ENCODE results near the gene RFX8. TPM values are rescaled to one million over a fixed set of nuclear protein-coding genes. Genes with fewer than 3 reads are reported as not detected.

Gene RFX8
- total and polyA plus RNA-seq, 9 of the 15 experiments (the other 6 are each of a cell fraction or from before 2014, with no cell fraction given): not detected

DNA sequence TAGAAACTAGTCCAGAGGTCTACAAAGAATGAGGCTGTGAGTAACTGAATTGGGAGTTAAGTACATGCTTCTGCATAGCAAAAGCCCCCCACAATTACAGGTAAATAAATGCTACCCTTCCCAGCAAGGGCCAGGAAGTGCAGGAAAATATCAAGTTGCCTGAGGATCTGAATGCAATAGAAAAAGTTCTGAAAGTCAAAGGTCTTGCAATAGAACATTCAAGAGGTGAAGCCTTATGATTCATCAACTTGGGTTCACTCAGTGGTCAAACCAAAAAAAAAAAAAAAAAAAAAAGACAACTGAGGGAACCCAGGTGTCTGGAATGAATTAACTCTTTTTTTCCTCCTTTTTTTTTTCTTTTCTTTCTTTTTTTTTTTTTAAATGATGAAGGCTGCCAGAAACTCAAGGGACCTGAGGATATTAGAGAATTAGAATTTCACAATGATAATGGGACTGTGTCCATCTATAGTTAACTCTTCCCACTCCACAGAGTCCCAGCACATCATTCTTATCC lies 42.9 kb upstream of the RFX8 start:
- no peaks in the 10 kb centered on the region for H3K36me3 ChIP-seq (ENCODE audit: control insufficient read depth, insufficient read depth, low read length)
- no peak overlapping the region for H3K4me3 ChIP-seq
- DNase-seq (ENCODE audit: extremely low read depth in 1 of 4, low spot score in 3 of 4): no peak
- H3K9me3 ChIP-seq (replicated peaks; ENCODE audit: control insufficient read depth, insufficient read depth, low read depth, low read length): no peaks in the 10 kb centered on the region; the same call in 1 of the 2 replicates
- H3K9ac ChIP-seq (ENCODE audit: insufficient read depth in 1 of 2, low read depth in 2 of 2, low read length in 2 of 2): no peak overlapping the region
- in situ Hi-C loops (cut with MboI): no loop called here
- peaks cover 2 to 41% of the 10 kb centered on the region in 2 experiments; a peak in 2 of 5 replicates for H3K27me3 ChIP-seq (ENCODE audit: control insufficient read depth in 2 of 2, insufficient read depth in 2 of 2, low read length in 2 of 2)
- FAIRE-seq: no peak
- H4K20me1 ChIP-seq (replicated peaks; ENCODE audit: control insufficient read depth, insufficient read depth, low read length): no peaks in the 10 kb centered on the region
- ChIA-PET POLR2A (no interaction called here), CTCF (ENCODE audit: low intra/inter-chr PET ratio) (no interaction called here)
- H3K9me1 ChIP-seq (ENCODE audit: control insufficient read depth, insufficient read depth, low read length): no peaks in the 10 kb centered on the region
- BruUV-seq (replicated peaks): no TSS peak
- H3K79me2 ChIP-seq (ENCODE audit: control insufficient read depth, insufficient read depth, low read length): no peaks in the 10 kb centered on the region
- no peaks in the 10 kb centered on the region for H3K4me1 ChIP-seq (replicated peaks in 1 of 2; ENCODE audit: control insufficient read depth in 2 of 2, insufficient read depth in 2 of 2, low read length in 2 of 2)
- no peak overlapping the region for H2AFZ ChIP-seq (ENCODE audit: low read depth, low read length)
- intact Hi-C loops (cut with micrococcal nuclease): loop anchor here (5.0 to 10.0 kb wide), 2 partner anchors 207 to 314 kb away; no protein-coding TSS in a partner anchor
- no peak overlapping the region for H3K4me2 ChIP-seq (ENCODE audit: insufficient read depth, low read length)
- H3K27ac ChIP-seq (ENCODE audit: extremely low read depth, low read depth, low read length): no peak overlapping the region
- no peak for ATAC-seq
- TF ChIP-seq SMC3 (conservative IDR thresholded peaks at IDR 0.05; ENCODE audit: insufficient read depth, low read depth, low read length) (no peak), POLR2B (IDR thresholded peaks at IDR 0.05; ENCODE audit: low read depth, partially characterized antibody) (no peak)

DNA sequence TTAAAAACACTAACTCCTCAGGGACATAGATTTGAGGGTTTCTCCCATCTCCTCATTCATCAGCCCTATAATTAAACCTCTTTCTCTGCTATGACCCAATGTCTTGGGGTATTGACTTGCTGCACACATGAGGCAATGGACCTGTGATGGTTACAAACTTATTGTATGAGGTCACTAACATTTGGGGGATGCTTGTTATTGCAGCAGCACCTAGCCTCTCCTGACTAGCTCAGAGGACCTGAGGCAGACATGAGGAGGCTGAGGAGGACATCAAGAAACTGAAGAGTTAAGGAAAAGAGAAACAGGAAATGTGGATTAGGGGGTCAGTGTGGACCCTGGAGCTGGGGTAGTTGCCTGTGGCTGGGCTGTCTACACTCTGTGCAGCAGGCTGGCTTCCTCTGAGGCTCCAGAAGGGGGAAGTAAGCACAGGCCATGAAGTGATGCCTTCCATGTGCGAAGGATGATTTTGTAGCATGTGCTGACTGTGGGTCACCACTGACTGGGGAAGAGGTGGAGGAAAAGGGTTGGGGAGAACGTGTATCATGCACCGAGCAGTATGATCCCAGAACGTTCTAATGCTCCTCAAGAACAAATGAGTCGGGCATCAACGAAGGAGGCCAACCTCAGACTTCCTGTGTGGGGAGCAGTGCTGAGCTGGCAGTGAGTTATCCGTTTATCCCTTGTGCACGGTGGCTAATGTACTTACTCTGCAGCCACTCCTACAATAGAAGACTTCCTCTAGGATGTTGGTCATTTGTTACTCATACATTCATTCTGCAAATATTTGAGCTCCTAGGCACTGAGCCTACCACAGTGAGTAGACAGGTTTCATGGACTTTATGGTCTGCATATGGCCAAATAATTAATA lies 42.1 kb upstream of the RFX8 start:
- Histone ChIP-seq H3K9me1 (ENCODE audit: control insufficient read depth, insufficient read depth, low read length) (no peaks in the 10 kb centered on the region), H3K4me1 (replicated peaks in 1 of 2; ENCODE audit: control insufficient read depth in 2 of 2, insufficient read depth in 2 of 2, low read length in 2 of 2) (no peaks in the 10 kb centered on the region), H3K9ac (ENCODE audit: insufficient read depth in 1 of 2, low read depth in 2 of 2, low read length in 2 of 2) (no peak overlapping the region), H2AFZ (ENCODE audit: low read depth, low read length) (no peak overlapping the region), H3K4me3 (no peak overlapping the region), H3K36me3 (ENCODE audit: control insufficient read depth, insufficient read depth, low read length) (no peaks in the 10 kb centered on the region), H3K4me2 (ENCODE audit: insufficient read depth, low read length) (no peak overlapping the region), H3K79me2 (ENCODE audit: control insufficient read depth, insufficient read depth, low read length) (no peaks in the 10 kb centered on the region), H3K27ac (ENCODE audit: extremely low read depth, low read depth, low read length) (no peak overlapping the region), H3K9me3 (replicated peaks; ENCODE audit: control insufficient read depth, insufficient read depth, low read depth, low read length) (no peaks in the 10 kb centered on the region; the same call in 1 of the 2 replicates), H3K27me3 (ENCODE audit: control insufficient read depth in 2 of 2, insufficient read depth in 2 of 2, low read length in 2 of 2) (peaks cover 2 to 43% of the 10 kb centered on the region in 2 experiments; a peak in 2 of 5 replicates), H4K20me1 (replicated peaks; ENCODE audit: control insufficient read depth, insufficient read depth, low read length) (no peaks in the 10 kb centered on the region)
- intact Hi-C loops (cut with micrococcal nuclease) (loop anchor here (5.0 to 10.0 kb wide), 2 partner anchors 208 to 315 kb away; no protein-coding TSS in a partner anchor), in situ Hi-C loops (cut with MboI) (no loop called here)
- no peak for ATAC-seq
- no peak for FAIRE-seq
- no TSS peak for BruUV-seq (replicated peaks)
- ChIA-PET POLR2A (no interaction called here), CTCF (ENCODE audit: low intra/inter-chr PET ratio) (no interaction called here)
- DNase-seq (ENCODE audit: extremely low read depth in 1 of 4, low spot score in 3 of 4): no peak
- under 1% methylated on average over 8 of the region's 8 CpGs for WGBS (ENCODE audit: insufficient coverage, low coverage, missing lambda C conversion rate)
- TF ChIP-seq, protein P1, sequence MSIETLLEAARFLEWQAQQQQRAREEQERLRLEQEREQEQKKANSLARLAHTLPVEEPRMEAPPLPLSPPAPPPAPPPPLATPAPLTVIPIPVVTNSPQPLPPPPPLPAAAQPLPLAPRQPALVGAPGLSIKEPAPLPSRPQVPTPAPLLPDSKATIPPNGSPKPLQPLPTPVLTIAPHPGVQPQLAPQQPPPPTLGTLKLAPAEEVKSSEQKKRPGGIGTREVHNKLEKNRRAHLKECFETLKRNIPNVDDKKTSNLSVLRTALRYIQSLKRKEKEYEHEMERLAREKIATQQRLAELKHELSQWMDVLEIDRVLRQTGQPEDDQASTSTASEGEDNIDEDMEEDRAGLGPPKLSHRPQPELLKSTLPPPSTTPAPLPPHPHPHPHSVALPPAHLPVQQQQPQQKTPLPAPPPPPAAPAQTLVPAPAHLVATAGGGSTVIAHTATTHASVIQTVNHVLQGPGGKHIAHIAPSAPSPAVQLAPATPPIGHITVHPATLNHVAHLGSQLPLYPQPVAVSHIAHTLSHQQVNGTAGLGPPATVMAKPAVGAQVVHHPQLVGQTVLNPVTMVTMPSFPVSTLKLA (conservative IDR thresholded peaks at IDR 0.05): no peak
- TF ChIP-seq POLR3G (IDR thresholded peaks at IDR 0.05; ENCODE audit: extremely low read depth, insufficient read length, insufficient replicate concordance): no peak
- TF ChIP-seq, protein P2, sequence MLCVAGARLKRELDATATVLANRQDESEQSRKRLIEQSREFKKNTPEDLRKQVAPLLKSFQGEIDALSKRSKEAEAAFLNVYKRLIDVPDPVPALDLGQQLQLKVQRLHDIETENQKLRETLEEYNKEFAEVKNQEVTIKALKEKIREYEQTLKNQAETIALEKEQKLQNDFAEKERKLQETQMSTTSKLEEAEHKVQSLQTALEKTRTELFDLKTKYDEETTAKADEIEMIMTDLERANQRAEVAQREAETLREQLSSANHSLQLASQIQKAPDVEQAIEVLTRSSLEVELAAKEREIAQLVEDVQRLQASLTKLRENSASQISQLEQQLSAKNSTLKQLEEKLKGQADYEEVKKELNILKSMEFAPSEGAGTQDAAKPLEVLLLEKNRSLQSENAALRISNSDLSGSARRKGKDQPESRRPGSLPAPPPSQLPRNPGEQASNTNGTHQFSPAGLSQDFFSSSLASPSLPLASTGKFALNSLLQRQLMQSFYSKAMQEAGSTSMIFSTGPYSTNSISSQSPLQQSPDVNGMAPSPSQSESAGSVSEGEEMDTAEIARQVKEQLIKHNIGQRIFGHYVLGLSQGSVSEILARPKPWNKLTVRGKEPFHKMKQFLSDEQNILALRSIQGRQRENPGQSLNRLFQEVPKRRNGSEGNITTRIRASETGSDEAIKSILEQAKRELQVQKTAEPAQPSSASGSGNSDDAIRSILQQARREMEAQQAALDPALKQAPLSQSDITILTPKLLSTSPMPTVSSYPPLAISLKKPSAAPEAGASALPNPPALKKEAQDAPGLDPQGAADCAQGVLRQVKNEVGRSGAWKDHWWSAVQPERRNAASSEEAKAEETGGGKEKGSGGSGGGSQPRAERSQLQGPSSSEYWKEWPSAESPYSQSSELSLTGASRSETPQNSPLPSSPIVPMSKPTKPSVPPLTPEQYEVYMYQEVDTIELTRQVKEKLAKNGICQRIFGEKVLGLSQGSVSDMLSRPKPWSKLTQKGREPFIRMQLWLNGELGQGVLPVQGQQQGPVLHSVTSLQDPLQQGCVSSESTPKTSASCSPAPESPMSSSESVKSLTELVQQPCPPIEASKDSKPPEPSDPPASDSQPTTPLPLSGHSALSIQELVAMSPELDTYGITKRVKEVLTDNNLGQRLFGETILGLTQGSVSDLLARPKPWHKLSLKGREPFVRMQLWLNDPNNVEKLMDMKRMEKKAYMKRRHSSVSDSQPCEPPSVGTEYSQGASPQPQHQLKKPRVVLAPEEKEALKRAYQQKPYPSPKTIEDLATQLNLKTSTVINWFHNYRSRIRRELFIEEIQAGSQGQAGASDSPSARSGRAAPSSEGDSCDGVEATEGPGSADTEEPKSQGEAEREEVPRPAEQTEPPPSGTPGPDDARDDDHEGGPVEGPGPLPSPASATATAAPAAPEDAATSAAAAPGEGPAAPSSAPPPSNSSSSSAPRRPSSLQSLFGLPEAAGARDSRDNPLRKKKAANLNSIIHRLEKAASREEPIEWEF (CRISPR knock-in tag; IDR thresholded peaks at IDR 0.05): no peak

All from K562 (cell line).